Measurements from ENCODE around the gene TRIOBP. TPM values are rescaled to one million over a fixed set of nuclear protein-coding genes. Genes with fewer than 3 reads are reported as not detected.
A peak's percentile ranks its signal among the peaks of the same experiment; 100 is the strongest.

The TRIOBP gene
- total RNA-seq, 1 donor from 2014 or later: 68.9 TPM

DNA sequence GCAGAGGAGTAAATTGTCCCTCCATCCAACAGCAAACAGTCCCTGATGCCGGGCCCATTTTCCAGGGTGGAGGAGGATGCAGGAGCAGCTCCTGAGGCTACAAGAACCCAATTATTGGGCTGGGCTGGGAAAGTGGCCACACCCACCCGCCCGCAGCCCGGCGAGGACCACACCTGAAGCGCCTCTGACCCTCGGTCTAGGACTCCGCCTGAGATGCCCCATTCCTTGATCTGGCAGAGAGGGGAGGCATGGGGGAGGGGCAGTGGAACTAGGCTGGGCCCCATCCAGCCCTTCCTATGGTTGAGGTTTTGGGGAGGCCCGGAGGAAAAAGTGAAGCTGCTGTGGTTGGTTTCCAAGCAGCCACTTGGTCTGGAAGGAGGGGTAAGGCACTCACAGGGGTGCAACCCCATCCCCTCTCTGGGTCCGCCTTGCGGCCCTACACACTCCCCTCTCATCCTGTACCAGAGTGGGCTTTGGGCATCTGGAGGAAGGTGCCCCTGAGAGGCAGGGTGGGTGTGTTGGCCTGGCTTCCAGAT is 23.9 kb upstream of the TRIOBP start:
- Histone ChIP-seq H3K4me3 (ENCODE audit: low read depth, low read length) (no peak overlapping the region), H3K36me3 (ENCODE audit: control insufficient read depth, insufficient read depth, low read length) (no peaks in the 10 kb centered on the region), H3K27me3 (ENCODE audit: control insufficient read depth, insufficient read depth, low read length) (no peaks in the 10 kb centered on the region)
- no peak for TF ChIP-seq CTCF (IDR thresholded peaks at IDR 0.05; ENCODE audit: insufficient read depth, low read length, poor library complexity, severe bottlenecking)
- no peak for DNase-seq (ENCODE audit: low read depth)

- no peak overlapping the region for H3K4me3 ChIP-seq (ENCODE audit: low read depth, low read length)
- peaks cover 2% of the 10 kb centered on the region for H3K36me3 ChIP-seq (ENCODE audit: control insufficient read depth, insufficient read depth, low read length)
- TF ChIP-seq CTCF (IDR thresholded peaks at IDR 0.05; ENCODE audit: insufficient read depth, low read length, poor library complexity, severe bottlenecking): no peak
- H3K27me3 ChIP-seq (ENCODE audit: control insufficient read depth, insufficient read depth, low read length): no peaks in the 10 kb centered on the region
- DNase-seq (ENCODE audit: low read depth): no peak
These were observed 22.6 kb upstream of the TRIOBP start for GRCh38 chr22:37674248-37674647.

GRCh38 chr22:37674951-37675929 is 21.6 kb upstream of the TRIOBP start, which contains the start of gene LGALS1:
Gene LGALS1, plus strand, starts transcription at chr22:37675636. Its CDS starts 67 bp downstream, at chr22:37675703.
- Histone ChIP-seq H3K4me3 (ENCODE audit: low read depth, low read length) (peak within 1 kb of the TSS; percentile 50), H3K27me3 (ENCODE audit: control insufficient read depth, insufficient read depth, low read length) (no peaks in the 10 kb centered on the region), H3K36me3 (ENCODE audit: control insufficient read depth, insufficient read depth, low read length) (peaks cover 2% of the 10 kb centered on the region)
- peak; percentile 22 for TF ChIP-seq CTCF (IDR thresholded peaks at IDR 0.05; ENCODE audit: insufficient read depth, low read length, poor library complexity, severe bottlenecking)
- peak; percentile 79 for DNase-seq (ENCODE audit: low read depth)

DNA sequence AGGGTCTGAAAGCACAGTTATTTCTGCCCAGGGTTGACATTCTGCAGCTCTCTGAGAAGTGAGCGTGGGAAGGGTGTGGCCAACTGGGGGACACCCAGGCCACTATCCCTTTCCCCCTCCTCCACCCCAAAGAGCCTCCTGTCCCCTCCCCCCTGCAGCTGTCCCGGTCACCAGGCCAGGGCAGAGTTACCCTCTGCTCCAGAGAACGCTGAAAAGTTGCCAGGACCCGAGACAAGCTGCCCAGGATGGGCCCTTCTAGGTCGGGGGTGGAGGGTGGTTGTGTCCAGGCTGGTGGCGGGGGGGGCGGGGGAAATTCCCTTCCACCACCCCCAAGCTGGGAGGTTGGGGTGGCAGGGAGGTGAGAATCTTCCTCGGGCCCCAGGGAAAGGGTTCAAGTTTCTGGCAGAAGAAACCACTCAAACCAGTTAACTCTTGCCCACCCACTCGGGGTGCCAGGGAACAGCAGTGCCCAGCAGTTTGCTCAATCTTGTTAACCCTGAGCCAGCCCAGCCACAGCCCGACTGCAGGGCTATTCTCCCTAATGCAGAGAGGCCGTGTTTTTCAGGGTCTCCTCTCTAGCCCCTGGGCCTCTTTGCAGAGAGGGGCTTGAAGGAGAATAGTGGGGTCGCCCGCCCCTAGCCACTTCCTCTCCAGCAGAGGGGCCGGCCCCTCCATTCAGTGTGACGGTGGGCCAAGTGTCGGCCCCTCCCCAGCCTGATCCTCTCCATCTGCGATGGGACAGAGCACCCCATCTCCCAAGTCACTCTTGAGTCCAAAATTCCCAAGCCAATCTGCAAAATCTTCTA is 20.7 kb upstream of the TRIOBP start:
- no peak for DNase-seq (ENCODE audit: low read depth)
- TF ChIP-seq CTCF (IDR thresholded peaks at IDR 0.05; ENCODE audit: insufficient read depth, low read length, poor library complexity, severe bottlenecking): no peak
- peak overlapping the region; percentile 50 for H3K4me3 ChIP-seq (ENCODE audit: low read depth, low read length)
- H3K36me3 ChIP-seq (ENCODE audit: control insufficient read depth, insufficient read depth, low read length): peaks cover 2% of the 10 kb centered on the region
- no peaks in the 10 kb centered on the region for H3K27me3 ChIP-seq (ENCODE audit: control insufficient read depth, insufficient read depth, low read length)

GRCh38 chr22:37676736-37677492 is 19.9 kb upstream of the TRIOBP start:
- no peak for TF ChIP-seq CTCF (IDR thresholded peaks at IDR 0.05; ENCODE audit: insufficient read depth, low read length, poor library complexity, severe bottlenecking)
- peak; percentile 77 for DNase-seq (ENCODE audit: low read depth)

More at GRCh38 chr22:37676736-37677492, 19.9 kb upstream of the TRIOBP start:
- Histone ChIP-seq H3K36me3 (ENCODE audit: control insufficient read depth, insufficient read depth, low read length) (peaks cover 2% of the 10 kb centered on the region), H3K27me3 (ENCODE audit: control insufficient read depth, insufficient read depth, low read length) (no peaks in the 10 kb centered on the region), H3K4me3 (ENCODE audit: low read depth, low read length) (peak overlapping the region; percentile 50)

All from kidney epithelial cell (primary cell).